MM.1S (cell line): Measurements from ENCODE around the gene TCEAL9.
A peak's percentile ranks its signal among the peaks of the same experiment; 100 is the strongest.

Experiments used
- DNase-seq: peaks from one replicate; pipeline ENCODE4 v3.0.0-alpha.2; 2015
- H2AFZ ChIP-seq: fragments of 300-600 bp; sonication (generic); 2 replicates; pipeline ENCODE4 v1.6.0; 2016; ENCODE audit warnings: antibody characterized with exemption, low read length
- H3F3A ChIP-seq: fragments of 300-600 bp; sonication (generic); 2 replicates; pipeline ENCODE4 v1.6.1; 2016; ENCODE audit warnings: mild to moderate bottlenecking, antibody characterized with exemption, low read length, moderate library complexity, mixed read lengths; ENCODE audit not compliant: insufficient read depth
- H3K27ac ChIP-seq: fragments of 300-600 bp; sonication (generic); 2 replicates; pipeline ENCODE4 v1.5.1; 2016; ENCODE audit warnings: mild to moderate bottlenecking, low read length
- H3K27me3 ChIP-seq: fragments of 300-600 bp; sonication (generic); replicated peaks from 2 replicates; pipeline ENCODE4 v1.6.0; 2016; ENCODE audit warnings: low read length; ENCODE audit not compliant: insufficient read depth
- H3K36me3 ChIP-seq: fragments of 300-600 bp; sonication (generic); replicated peaks from 2 replicates; pipeline ENCODE4 v1.6.1; 2016; ENCODE audit warnings: mild to moderate bottlenecking, low read length, mixed read lengths; ENCODE audit not compliant: insufficient read depth
- H3K4me1 ChIP-seq: fragments of 300-600 bp; sonication (generic); 2 replicates; pipeline ENCODE4 v1.6.1; 2016; ENCODE audit warnings: low read length, mixed read lengths
- H3K4me2 ChIP-seq: fragments of 300-600 bp; sonication (generic); 2 replicates; pipeline ENCODE4 v1.6.0; 2016; ENCODE audit warnings: low read depth, low read length
- H3K4me3 ChIP-seq: fragments of 300-600 bp; sonication (generic); 2 replicates; pipeline ENCODE4 v1.5.1; 2016; ENCODE audit warnings: low read length, mixed read lengths
- H3K79me2 ChIP-seq: fragments of 300-600 bp; sonication (generic); 2 replicates; pipeline ENCODE4 v1.6.1; 2016; ENCODE audit warnings: mixed run types, low read length, mixed read lengths
- H3K9ac ChIP-seq: fragments of 300-600 bp; sonication (generic); 2 replicates; pipeline ENCODE4 v1.6.1; 2016; ENCODE audit warnings: low read length, mixed read lengths
- H3K9me2 ChIP-seq: fragments of 300-600 bp; sonication (generic); replicated peaks from 2 replicates; pipeline ENCODE4 v1.6.1; 2016; ENCODE audit warnings: mild to moderate bottlenecking, low read length, mixed read lengths; ENCODE audit not compliant: insufficient read depth
- H3K9me3 ChIP-seq: fragments of 300-600 bp; sonication (generic); replicated peaks from 2 replicates; pipeline ENCODE4 v1.6.1; 2016; ENCODE audit warnings: mild to moderate bottlenecking, low read length, mixed read lengths; ENCODE audit not compliant: insufficient read depth
- H4K20me1 ChIP-seq: fragments of 300-600 bp; sonication (generic); 2 replicates; pipeline ENCODE4 v1.6.1; 2016; ENCODE audit warnings: mild to moderate bottlenecking, low read length, moderate library complexity, mixed read lengths; ENCODE audit not compliant: insufficient read depth
- EZH2 ChIP-seq: fragments of 300-600 bp; sonication (generic); optimal IDR thresholded peaks from 2 replicates; pipeline ENCODE3; 2017; ENCODE audit warnings: low read depth, mild to moderate bottlenecking, antibody characterized with exemption, low read length, mixed read lengths
- EZH2phosphoT487 ChIP-seq: fragments of 300-600 bp; sonication (generic); IDR thresholded peaks from 2 replicates; pipeline ENCODE4 v1.6.1; 2018; ENCODE audit warnings: antibody characterized with exemption, low read length
- TF ChIP-seq, protein P1 (sequence below): fragments of 300-600 bp; sonication (generic); IDR thresholded peaks from 2 replicates; pipeline ENCODE4 v1.5.1; 2016; ENCODE audit warnings: antibody characterized with exemption, low read length, mixed read lengths

Gene TCEAL9, protein sequence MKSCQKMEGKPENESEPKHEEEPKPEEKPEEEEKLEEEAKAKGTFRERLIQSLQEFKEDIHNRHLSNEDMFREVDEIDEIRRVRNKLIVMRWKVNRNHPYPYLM

DNA sequence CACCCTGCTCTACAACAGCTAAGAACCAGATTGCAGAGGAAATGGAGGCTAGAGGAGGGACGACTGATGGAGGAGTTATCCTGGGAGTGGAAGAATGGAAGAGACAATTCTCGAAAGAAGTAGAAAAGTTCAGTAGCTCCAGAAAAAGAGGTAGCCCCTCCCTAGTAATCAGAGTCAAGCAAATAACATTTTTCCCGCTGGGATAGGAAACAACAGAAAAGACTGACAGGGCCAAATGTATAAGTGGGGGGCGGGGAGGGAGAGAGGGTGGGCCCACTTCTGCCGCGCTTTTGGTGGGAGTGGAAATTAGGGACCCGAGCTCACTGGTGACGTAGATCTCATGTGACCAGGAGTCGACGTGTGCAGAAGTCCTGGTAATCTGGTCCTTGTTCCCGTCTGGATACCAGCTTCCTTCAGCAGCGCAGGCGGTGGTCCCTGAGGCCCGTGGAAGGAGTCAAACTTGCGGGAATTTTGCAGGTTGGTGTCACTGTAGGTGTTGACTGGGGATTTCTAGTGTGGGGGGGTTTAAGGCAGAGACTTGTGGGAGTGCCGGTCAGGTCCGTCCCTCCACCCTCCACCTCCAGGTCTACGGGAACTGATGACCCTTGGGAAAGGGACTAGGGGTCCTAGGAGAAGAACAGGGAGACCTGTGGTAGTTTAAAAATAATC lies at the start of gene TCEAL9:
TCEAL9 (plus strand) TSS at position 377 of the 669 bp plus-strand sequence. CDS start 1,179 bp downstream, outside the sequence.
- peak within 1 kb of the TSS; percentile 91 for H2AFZ ChIP-seq
- no peaks in the 10 kb centered on the region for H4K20me1 ChIP-seq
- H3K9ac ChIP-seq = peak within 1 kb of the TSS; percentile 48; the same call in 1 of the 2 replicates

DNA sequence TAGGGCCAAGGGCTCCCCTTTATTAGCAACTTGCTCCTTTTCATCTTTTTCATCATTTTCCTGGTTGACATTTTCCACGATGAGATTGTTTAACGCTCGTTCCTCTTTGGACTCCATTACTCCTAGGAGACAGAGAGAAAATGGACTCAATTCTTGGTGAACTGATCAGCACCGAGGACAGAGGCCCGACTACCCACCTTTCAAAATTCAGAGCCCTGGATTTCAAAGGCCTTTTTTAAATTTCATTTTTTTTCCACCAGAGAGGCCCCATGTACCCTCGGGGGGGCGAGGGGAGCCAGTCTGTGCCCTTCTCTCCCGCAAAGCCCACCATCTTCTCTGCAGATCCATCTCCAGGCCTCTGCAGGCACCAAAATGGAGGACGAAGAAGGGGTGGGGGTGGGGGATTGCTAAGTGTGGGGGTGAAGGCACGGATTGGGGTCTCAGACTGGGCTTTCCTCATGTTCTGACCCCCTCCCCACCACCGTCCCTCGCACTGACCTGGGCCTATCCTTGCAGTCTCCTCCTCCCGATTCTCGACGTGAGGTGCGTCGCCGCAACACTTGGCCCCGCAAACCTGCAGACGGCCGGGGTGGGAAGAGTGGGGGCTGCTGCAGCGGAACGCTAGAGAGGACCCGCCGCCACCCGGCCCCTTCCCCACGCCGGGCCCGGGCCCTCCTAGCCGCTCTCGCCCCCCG lies 46.3 kb upstream of the TCEAL9 start:
- TF ChIP-seq EZH2phosphoT487 (no peak), EZH2 (no peak)
- TF ChIP-seq, protein P1, sequence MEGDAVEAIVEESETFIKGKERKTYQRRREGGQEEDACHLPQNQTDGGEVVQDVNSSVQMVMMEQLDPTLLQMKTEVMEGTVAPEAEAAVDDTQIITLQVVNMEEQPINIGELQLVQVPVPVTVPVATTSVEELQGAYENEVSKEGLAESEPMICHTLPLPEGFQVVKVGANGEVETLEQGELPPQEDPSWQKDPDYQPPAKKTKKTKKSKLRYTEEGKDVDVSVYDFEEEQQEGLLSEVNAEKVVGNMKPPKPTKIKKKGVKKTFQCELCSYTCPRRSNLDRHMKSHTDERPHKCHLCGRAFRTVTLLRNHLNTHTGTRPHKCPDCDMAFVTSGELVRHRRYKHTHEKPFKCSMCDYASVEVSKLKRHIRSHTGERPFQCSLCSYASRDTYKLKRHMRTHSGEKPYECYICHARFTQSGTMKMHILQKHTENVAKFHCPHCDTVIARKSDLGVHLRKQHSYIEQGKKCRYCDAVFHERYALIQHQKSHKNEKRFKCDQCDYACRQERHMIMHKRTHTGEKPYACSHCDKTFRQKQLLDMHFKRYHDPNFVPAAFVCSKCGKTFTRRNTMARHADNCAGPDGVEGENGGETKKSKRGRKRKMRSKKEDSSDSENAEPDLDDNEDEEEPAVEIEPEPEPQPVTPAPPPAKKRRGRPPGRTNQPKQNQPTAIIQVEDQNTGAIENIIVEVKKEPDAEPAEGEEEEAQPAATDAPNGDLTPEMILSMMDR = no peak
- Histone ChIP-seq H3K9ac (peak overlapping the region; percentile 64; the same call in 1 of the 2 replicates), H4K20me1 (no peaks in the 10 kb centered on the region), H3K27ac (no peak overlapping the region), H2AFZ (peak overlapping the region; percentile 80), H3K9me3 (no peaks in the 10 kb centered on the region), H3K4me2 (peak overlapping the region; percentile 70), H3F3A (no peaks in the 10 kb centered on the region), H3K27me3 (no peaks in the 10 kb centered on the region), H3K4me3 (peak overlapping the region; percentile 69), H3K4me1 (no peaks in the 10 kb centered on the region), H3K36me3 (no peaks in the 10 kb centered on the region), H3K79me2 (no peaks in the 10 kb centered on the region), H3K9me2 (no peaks in the 10 kb centered on the region)
- no peak for DNase-seq

More for the DNA sequence above, at the start of gene TCEAL9:
- no peak for DNase-seq
- peak within 1 kb of the TSS; percentile 69 for H3K4me2 ChIP-seq
- no peaks in the 10 kb centered on the region for H3K79me2 ChIP-seq
- H3K27me3 ChIP-seq = no peaks in the 10 kb centered on the region
- H3K27ac ChIP-seq = no peak within 1 kb of the TSS
- H3K4me3 ChIP-seq = peak within 1 kb of the TSS; percentile 71
- H3F3A ChIP-seq = no peaks in the 10 kb centered on the region
- H3K9me3 ChIP-seq = no peaks in the 10 kb centered on the region
- H3K36me3 ChIP-seq = no peaks in the 10 kb centered on the region
- TF ChIP-seq EZH2phosphoT487 = no peak
- TF ChIP-seq EZH2 = no peak
- TF ChIP-seq, protein P1 = no peak
- H3K4me1 ChIP-seq = no peaks in the 10 kb centered on the region
- H3K9me2 ChIP-seq = no peaks in the 10 kb centered on the region

DNA sequence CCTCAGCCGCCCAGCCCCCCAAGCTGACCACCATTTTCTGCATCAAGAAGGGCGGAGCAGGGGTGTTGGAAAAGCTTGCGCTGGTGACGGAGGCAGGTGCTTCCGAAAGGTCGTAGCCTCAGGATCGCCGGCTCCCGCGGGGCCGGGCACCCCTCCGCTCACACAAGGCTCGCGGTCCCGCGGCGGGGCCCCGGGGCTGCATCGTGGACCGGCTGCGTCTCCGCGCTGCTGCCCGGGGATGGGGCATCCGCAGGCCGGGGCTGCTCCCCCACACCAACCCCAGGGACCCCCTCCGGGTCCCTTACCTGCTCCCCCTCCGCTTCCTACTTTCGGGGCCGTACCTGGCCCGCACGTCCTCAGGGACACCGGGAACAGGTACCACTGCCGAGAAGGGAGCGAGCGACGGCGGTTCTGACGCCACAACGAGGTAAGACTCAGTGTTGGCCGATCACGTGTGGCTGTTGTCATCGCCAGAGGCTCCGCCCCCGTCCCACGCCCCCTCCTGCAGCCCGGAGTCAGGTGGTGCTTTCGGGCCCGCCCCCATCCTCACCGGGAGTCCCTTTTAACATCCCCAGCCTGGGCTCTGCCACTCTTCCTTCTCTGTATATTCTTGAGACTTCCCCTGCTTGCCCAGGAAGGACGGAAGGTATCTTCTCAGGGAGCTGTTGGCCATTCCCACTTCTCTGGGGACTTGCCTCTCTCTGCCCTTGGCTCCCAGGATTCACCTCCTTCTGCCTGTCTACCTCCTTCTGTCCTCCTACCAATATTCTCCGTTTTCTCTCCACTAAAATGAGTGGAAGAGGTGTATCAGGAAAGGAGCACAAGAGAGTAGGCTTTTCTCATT lies 45.5 kb upstream of the TCEAL9 start, which contains the start of gene BEX2:
BEX2 (minus strand) TSS at position 436 of the 844 bp plus-strand sequence. CDS start 1,014 bp downstream, outside the sequence.
- H2AFZ ChIP-seq = peak within 1 kb of the TSS; percentile 80
- no peaks in the 10 kb centered on the region for H3K79me2 ChIP-seq
- H3F3A ChIP-seq = no peaks in the 10 kb centered on the region
- H3K4me2 ChIP-seq = peak within 1 kb of the TSS; percentile 70
- H3K4me1 ChIP-seq = no peaks in the 10 kb centered on the region
- H3K9me2 ChIP-seq = no peaks in the 10 kb centered on the region
- no peaks in the 10 kb centered on the region for H3K9me3 ChIP-seq
- H3K36me3 ChIP-seq = no peaks in the 10 kb centered on the region
- H3K4me3 ChIP-seq = peak within 1 kb of the TSS; percentile 69
- peak within 1 kb of the TSS; percentile 64; the same call in 1 of the 2 replicates for H3K9ac ChIP-seq
- TF ChIP-seq EZH2 (no peak), EZH2phosphoT487 (no peak)
- TF ChIP-seq, protein P1 = no peak
- H4K20me1 ChIP-seq = no peaks in the 10 kb centered on the region
- no peak within 1 kb of the TSS for H3K27ac ChIP-seq
- no peaks in the 10 kb centered on the region for H3K27me3 ChIP-seq
- peak; percentile 77 for DNase-seq
